Cardiac muscle cell (in vitro differentiated cells and primary cell): ENCODE data around the gene PAFAH2. TPM values are rescaled to one million over a fixed set of nuclear protein-coding genes. Genes with fewer than 3 reads are reported as not detected.

Experiments used
- DNase-seq, 2 donors: peaks; one replicate each; pipeline versions ENCODE4 v3.0.0 to v3.0.0-alpha.2; 2010 to 2017; ENCODE audit warnings: low read depth in 1 of 2, low spot score in 1 of 2
- H3K27ac ChIP-seq: fragments of 200-600 bp; sonication (generic); 2 replicates; pipeline ENCODE4 v1.5.1; 2016
- H3K27me3 ChIP-seq: fragments of 200-600 bp; sonication (generic); 2 replicates; pipeline ENCODE4 v1.6.0; 2016; ENCODE audit warnings: control low read depth
- H3K36me3 ChIP-seq: fragments of 200-600 bp; sonication (generic); 2 replicates; pipeline ENCODE4 v1.5.1; 2016; ENCODE audit warnings: control low read depth
- H3K4me1 ChIP-seq: fragments of 200-600 bp; sonication (generic); 2 replicates; pipeline ENCODE4 v1.8.1; 2017; ENCODE audit warnings: low read depth, mild to moderate bottlenecking, mixed run types
- H3K4me3 ChIP-seq: fragments of 200-600 bp; sonication (generic); 2 replicates; pipeline ENCODE4 v1.5.1; 2016; ENCODE audit warnings: mild to moderate bottlenecking
- H3K9me3 ChIP-seq: fragments of 200-600 bp; sonication (generic); 2 replicates; pipeline ENCODE4 v1.5.1; 2017; ENCODE audit warnings: low read depth, mild to moderate bottlenecking, control low read depth
- CTCF ChIP-seq: IDR thresholded peaks from 2 replicates; pipeline ENCODE4 v1.5.1; 2012; ENCODE audit warnings: low read depth, mild to moderate bottlenecking, low read length
- polyA plus RNA-seq: library from polyadenylated mRNA; unstranded; fragments of >200 nt; fragmentation: Nextera tagmentation; extraction: Ambion mirVana; gene quantifications from 2 replicates; pipeline ENCODE4 v1.2.1, GENCODE V29; 2016
- total RNA-seq: library from RNA; depleted of rRNA; stranded (reverse); fragments of >200 nt; gene quantifications from 2 replicates; pipeline ENCODE4 v1.2.3, GENCODE V29; 2016

PAFAH2 gene
- total and polyA plus RNA-seq, 2 experiments from 2014 or later = 10.9 to 11.2 TPM

GRCh38 chr1:26016258-26016952 is 18.5 kb upstream of the PAFAH2 start:
- no peak for DNase-seq

GRCh38 chr1:26015358-26015757 is 17.5 kb upstream of the PAFAH2 start:
- no peak overlapping the region for H3K27ac ChIP-seq
- no peak for TF ChIP-seq CTCF
- peaks cover 26% of the 10 kb centered on the region for H3K4me1 ChIP-seq

More at GRCh38 chr1:26016258-26016952, 18.5 kb upstream of the PAFAH2 start:
- no peaks in the 10 kb centered on the region for H3K27me3 ChIP-seq
- H3K36me3 ChIP-seq = no peaks in the 10 kb centered on the region
- H3K4me1 ChIP-seq = peaks cover 35% of the 10 kb centered on the region
- H3K27ac ChIP-seq = peak overlapping the region; percentile 94
- H3K9me3 ChIP-seq = no peaks in the 10 kb centered on the region
- no peak overlapping the region for H3K4me3 ChIP-seq
- no peak for TF ChIP-seq CTCF

GRCh38 chr1:26014179-26014578 is 16.3 kb upstream of the PAFAH2 start:
- no peak for TF ChIP-seq CTCF
- no peak overlapping the region for H3K27ac ChIP-seq

More at GRCh38 chr1:26015358-26015757, 17.5 kb upstream of the PAFAH2 start:
- H3K27me3 ChIP-seq = no peaks in the 10 kb centered on the region
- no peak overlapping the region for H3K4me3 ChIP-seq
- no peaks in the 10 kb centered on the region for H3K36me3 ChIP-seq
- peak in 1 of 2 donors; percentile 90 for DNase-seq
- no peaks in the 10 kb centered on the region for H3K9me3 ChIP-seq

GRCh38 chr1:26012864-26013263 is 15.0 kb upstream of the PAFAH2 start:
- peaks cover 22% of the 10 kb centered on the region for H3K4me1 ChIP-seq
- no peak overlapping the region for H3K4me3 ChIP-seq
- H3K36me3 ChIP-seq = no peaks in the 10 kb centered on the region
- H3K9me3 ChIP-seq = no peaks in the 10 kb centered on the region
- no peaks in the 10 kb centered on the region for H3K27me3 ChIP-seq
- TF ChIP-seq CTCF = no peak
- peak overlapping the region; percentile 1 for H3K27ac ChIP-seq
- DNase-seq = no peak

More at GRCh38 chr1:26014179-26014578, 16.3 kb upstream of the PAFAH2 start:
- Histone ChIP-seq H3K4me1 (peaks cover 26% of the 10 kb centered on the region), H3K36me3 (no peaks in the 10 kb centered on the region), H3K9me3 (no peaks in the 10 kb centered on the region), H3K27me3 (no peaks in the 10 kb centered on the region), H3K4me3 (no peak overlapping the region)
- no peak for DNase-seq

GRCh38 chr1:26010825-26011224 is 13.0 kb upstream of the PAFAH2 start:
- H3K9me3 ChIP-seq = no peaks in the 10 kb centered on the region
- no peak overlapping the region for H3K27ac ChIP-seq
- no peaks in the 10 kb centered on the region for H3K27me3 ChIP-seq
- peaks cover 4% of the 10 kb centered on the region for H3K4me1 ChIP-seq
- no peak for TF ChIP-seq CTCF
- DNase-seq = no peak
- H3K36me3 ChIP-seq = no peaks in the 10 kb centered on the region
- no peak overlapping the region for H3K4me3 ChIP-seq
